OCI-LY1 (cell line): ENCODE measurements around the gene TSPAN2.

Experiments used
- H2AFZ ChIP-seq: fragments of 200-600 bp; sonication (generic), shearing (Covaris generic); 2 replicates; pipeline ENCODE4 v1.6.0; 2014; ENCODE audit warnings: antibody characterized with exemption, mild to moderate bottlenecking, low read length
- H3F3A ChIP-seq: fragments of 200-600 bp; sonication (generic), shearing (Covaris generic); 2 replicates; pipeline ENCODE4 v1.6.0; 2014; ENCODE audit warnings: mild to moderate bottlenecking, antibody characterized with exemption, low read length, moderate library complexity; ENCODE audit not compliant: insufficient read depth
- H3K27ac ChIP-seq: fragments of 200-600 bp; sonication (generic); 2 replicates; pipeline ENCODE4 v1.5.1; 2014; ENCODE audit warnings: low read length, mixed run types, mild to moderate bottlenecking, low read depth; ENCODE audit not compliant: poor library complexity, severe bottlenecking
- H3K27me3 ChIP-seq: fragments of 200-600 bp; sonication (generic); 2 replicates; pipeline ENCODE4 v1.6.0; 2014; ENCODE audit warnings: antibody characterized with exemption, mild to moderate bottlenecking, low read length, moderate library complexity; ENCODE audit not compliant: insufficient read depth
- H3K36me3 ChIP-seq: fragments of 200-600 bp; sonication (generic); 2 replicates; pipeline ENCODE4 v1.6.1; 2014; ENCODE audit warnings: mild to moderate bottlenecking, antibody characterized with exemption, low read length, moderate library complexity, mixed read lengths; ENCODE audit not compliant: insufficient read depth
- H3K4me1 ChIP-seq: fragments of 200-600 bp; sonication (generic); 2 replicates; pipeline ENCODE4 v1.5.1; 2014; ENCODE audit warnings: mild to moderate bottlenecking, low read length, moderate library complexity; ENCODE audit not compliant: insufficient read depth, severe bottlenecking
- H3K4me2 ChIP-seq: fragments of 200-600 bp; sonication (generic), shearing (Covaris generic); 2 replicates; pipeline ENCODE4 v1.6.1; 2014; ENCODE audit warnings: low read length
- H3K4me3 ChIP-seq: fragments of 200-600 bp; sonication (generic); 2 replicates; pipeline ENCODE4 v1.5.1; 2014; ENCODE audit warnings: low read length, low read depth, mild to moderate bottlenecking, mixed read lengths; ENCODE audit not compliant: poor library complexity, severe bottlenecking
- H3K79me2 ChIP-seq: fragments of 200-600 bp; shearing (Covaris generic); 2 replicates; pipeline ENCODE4 v1.6.1; 2016; ENCODE audit warnings: mixed run types, low read length, mixed read lengths; ENCODE audit not compliant: insufficient read depth
- H3K9ac ChIP-seq: fragments of 200-600 bp; sonication (generic), shearing (Covaris generic); 2 replicates; pipeline ENCODE4 v1.6.1; 2014; ENCODE audit warnings: mild to moderate bottlenecking, low read length, mixed read lengths
- H3K9me2 ChIP-seq: fragments of 200-600 bp; sonication (generic), shearing (Covaris generic); 2 replicates; pipeline ENCODE4 v1.6.1; 2014; ENCODE audit warnings: low read depth, mild to moderate bottlenecking, low read length, mixed read lengths
- H3K9me3 ChIP-seq: fragments of 200-600 bp; shearing (Covaris generic); 2 replicates; pipeline ENCODE4 v1.6.1; 2014; ENCODE audit warnings: low read length, mixed read lengths
- H4K20me1 ChIP-seq: fragments of 200-600 bp; sonication (generic), shearing (Covaris generic); 2 replicates; pipeline ENCODE4 v1.6.0; 2016; ENCODE audit warnings: mild to moderate bottlenecking, low read length; ENCODE audit not compliant: insufficient read depth
- CTCF ChIP-seq: fragments of 200-600 bp; sonication (generic), shearing (Covaris generic); IDR thresholded peaks from 2 replicates; pipeline ENCODE4 v1.5.1; 2017; ENCODE audit warnings: mild to moderate bottlenecking, antibody characterized with exemption, low read length, moderate library complexity, mixed read lengths
- EZH2 ChIP-seq: fragments of 200-600 bp; sonication (generic), shearing (Covaris generic); IDR thresholded peaks from 2 replicates; pipeline ENCODE4 v1.8.0; 2017; ENCODE audit warnings: borderline replicate concordance, mixed run types, mild to moderate bottlenecking, antibody characterized with exemption, low read length, moderate library complexity, mixed read lengths

TSPAN2 gene

GRCh38 chr1:115135681-115136080, 46.4 kb upstream of the TSPAN2 start:
- TF ChIP-seq EZH2 (no peak), CTCF (no peak)
- Histone ChIP-seq H3K9me3 (no peaks in the 10 kb centered on the region), H4K20me1 (no peaks in the 10 kb centered on the region), H3K4me2 (no peak overlapping the region), H3F3A (no peaks in the 10 kb centered on the region), H3K4me3 (no peak overlapping the region), H3K27me3 (no peaks in the 10 kb centered on the region), H3K27ac (no peak overlapping the region), H3K4me1 (no peaks in the 10 kb centered on the region), H3K9ac (no peak overlapping the region), H3K79me2 (no peaks in the 10 kb centered on the region), H3K36me3 (no peaks in the 10 kb centered on the region), H2AFZ (no peak overlapping the region), H3K9me2 (no peaks in the 10 kb centered on the region)

- Histone ChIP-seq H3K27ac (no peak overlapping the region), H3K9ac (no peak overlapping the region), H3K27me3 (no peaks in the 10 kb centered on the region), H3K4me3 (no peak overlapping the region), H3K4me1 (no peaks in the 10 kb centered on the region), H3K9me3 (no peaks in the 10 kb centered on the region), H3K9me2 (no peaks in the 10 kb centered on the region), H2AFZ (no peak overlapping the region), H3K79me2 (no peaks in the 10 kb centered on the region), H4K20me1 (no peaks in the 10 kb centered on the region), H3K36me3 (no peaks in the 10 kb centered on the region), H3F3A (no peaks in the 10 kb centered on the region), H3K4me2 (no peak overlapping the region)
- TF ChIP-seq EZH2: no peak
- no peak for TF ChIP-seq CTCF
Measured at GRCh38 chr1:115134850-115135480, 45.7 kb upstream of the TSPAN2 start.

GRCh38 chr1:115134231-115134630, 44.9 kb upstream of the TSPAN2 start:
- Histone ChIP-seq H3K9ac (no peak overlapping the region), H2AFZ (no peak overlapping the region), H3K36me3 (no peaks in the 10 kb centered on the region), H3K27me3 (no peaks in the 10 kb centered on the region), H3K27ac (no peak overlapping the region), H3F3A (no peaks in the 10 kb centered on the region), H3K9me2 (no peaks in the 10 kb centered on the region), H3K4me1 (no peaks in the 10 kb centered on the region), H3K4me3 (no peak overlapping the region), H4K20me1 (no peaks in the 10 kb centered on the region), H3K9me3 (no peaks in the 10 kb centered on the region), H3K79me2 (no peaks in the 10 kb centered on the region), H3K4me2 (no peak overlapping the region)
- TF ChIP-seq CTCF: no peak
- TF ChIP-seq EZH2: no peak
